Left ventricle myocardium superior (tissue), 1 donor: ENCODE measurements around the gene HDAC6. TPM values are rescaled to one million over a fixed set of nuclear protein-coding genes. Genes with fewer than 3 reads are reported as not detected.
A peak's percentile ranks its signal among the peaks of the same experiment; 100 is the strongest.

Experiments
- ATAC-seq: fragments of 200-7000 bp; cut with Tn5 transposase; one replicate; pipeline ENCODE4 v1.9.1; 2020; ENCODE audit warnings: mild to moderate bottlenecking, moderate library complexity
- DNase-seq: peaks from one replicate; pipeline ENCODE4 v3.0.0-alpha.2; 2020
- intact Hi-C: fragments of 100-400 bp; cut with micrococcal nuclease; formaldehyde crosslinking; loops from one replicate; pipeline ENCODE4 v1.11.0; 2022
- long read RNA-seq: library from polyadenylated mRNA; unstranded; transcript quantifications from one replicate; pipeline ENCODE4 v2.0.0, GENCODE V29; 2021
- total RNA-seq: library from RNA; stranded (reverse); fragmentation: NEBNext Ultra II Directional; extraction: Animal tissue kit (Norgen Biotek cat#: 25700); gene quantifications from one replicate; pipeline ENCODE4 v1.2.1, GENCODE V29; 2021
- donor health status: DM: no; HTN: yes; CAD: no; lungs with severe emphysema.

Gene HDAC6
- 44.4 TPM for total RNA-seq
- long read RNA-seq, full-length matches to known transcripts: 4 of 23 reads
- long read RNA-seq, partial matches to known transcripts: 15 of 23 reads
- long read RNA-seq, other reads (novel, unspliced or antisense): 4 of 23 reads

DNA sequence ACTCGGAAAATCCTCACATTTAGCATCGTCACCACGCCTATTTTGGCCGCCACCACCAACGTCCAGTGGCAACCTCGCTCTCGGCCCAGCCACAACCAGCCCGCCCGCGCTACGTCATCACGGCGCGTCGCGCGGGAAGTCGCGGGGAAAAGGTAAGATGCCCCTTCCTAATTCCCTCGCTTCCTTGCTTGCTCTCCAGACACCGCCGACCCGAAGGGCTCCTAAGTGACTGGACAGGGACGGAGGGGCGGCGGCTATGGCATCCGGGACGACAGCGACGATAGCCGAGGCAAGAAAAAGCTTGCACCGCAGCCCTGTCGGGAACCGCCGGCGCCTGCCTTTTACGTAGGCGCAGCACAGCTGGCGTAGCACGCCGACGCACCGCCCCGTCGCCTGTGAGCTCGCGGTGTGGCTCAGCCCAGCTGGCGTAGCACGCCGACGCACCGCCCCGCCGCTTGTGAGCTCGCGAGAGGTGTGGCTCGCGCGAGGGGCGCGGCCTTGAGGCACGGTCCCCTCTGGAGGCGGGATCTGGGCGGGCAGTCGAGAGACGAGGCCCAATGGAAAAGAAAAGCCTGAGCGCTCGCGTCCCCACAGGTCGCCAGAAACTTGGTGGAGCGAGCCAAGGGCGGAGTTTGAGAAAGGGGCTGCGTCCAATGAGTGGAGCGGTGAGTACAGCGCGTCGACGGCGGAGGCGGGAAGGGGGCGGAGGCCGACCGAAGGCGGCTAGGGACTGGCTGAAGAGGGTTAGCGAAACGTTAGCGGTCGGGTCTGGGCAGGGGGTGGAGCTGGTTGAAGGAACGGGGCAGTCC lies at the start of gene HDAC6:
TSS of gene HDAC6 (plus strand) at position 788 of the 809 bp plus-strand sequence. CDS start 626 bp downstream, outside the sequence.
- DNase-seq (peak; percentile 97), ATAC-seq (peak; percentile 95)
- intact Hi-C loops: no loop called here

DNA sequence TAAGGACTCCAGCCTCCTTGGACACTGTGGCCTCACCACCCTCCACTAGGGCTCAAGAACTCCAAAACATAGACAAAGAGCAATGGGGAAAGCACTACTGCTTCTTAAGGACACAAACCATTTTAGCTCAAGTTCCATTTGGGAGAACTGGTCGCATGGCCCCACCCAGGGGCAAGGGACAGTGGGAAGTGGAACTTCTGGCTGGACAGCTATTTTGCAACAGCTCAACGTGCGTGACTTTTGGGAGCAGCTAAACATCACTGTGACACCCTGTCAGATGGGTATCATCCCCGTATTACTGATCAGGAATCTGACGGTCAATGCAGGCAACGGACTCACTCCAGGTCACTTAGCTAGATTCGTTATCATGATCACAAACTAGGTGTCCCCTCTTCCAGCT lies 49.4 kb upstream of the HDAC6 start:
- ATAC-seq: no peak
- intact Hi-C loops: no loop called here

DNA sequence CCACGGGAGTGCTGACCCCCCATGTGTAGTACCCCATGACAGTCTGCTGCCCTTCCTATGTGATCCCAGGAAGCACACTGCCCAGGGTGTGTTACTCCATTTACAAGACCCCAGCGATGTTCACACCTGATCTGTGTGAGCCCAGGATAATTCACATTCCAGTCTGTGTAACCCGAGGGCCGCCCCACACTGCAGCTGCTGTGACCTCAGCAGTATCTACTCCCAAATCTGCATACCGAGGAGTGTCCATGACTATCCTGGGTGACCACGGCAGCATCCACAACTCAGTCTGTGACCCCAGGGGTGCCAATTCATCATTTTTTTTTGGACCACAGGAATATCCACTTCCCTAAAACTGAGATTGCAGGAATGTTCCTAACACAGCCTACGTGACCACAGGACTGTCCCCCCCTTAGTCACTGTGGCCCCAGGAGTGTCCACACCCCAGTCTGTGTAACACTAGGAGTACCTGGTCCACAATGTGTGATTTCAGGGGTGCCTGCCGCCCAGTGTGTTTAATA lies 48.1 kb upstream of the HDAC6 start:
- DNase-seq (no peak), ATAC-seq (no peak)
- intact Hi-C loops: no loop called here

More for the DNA sequence above, 49.4 kb upstream of the HDAC6 start:
- no peak for DNase-seq

DNA sequence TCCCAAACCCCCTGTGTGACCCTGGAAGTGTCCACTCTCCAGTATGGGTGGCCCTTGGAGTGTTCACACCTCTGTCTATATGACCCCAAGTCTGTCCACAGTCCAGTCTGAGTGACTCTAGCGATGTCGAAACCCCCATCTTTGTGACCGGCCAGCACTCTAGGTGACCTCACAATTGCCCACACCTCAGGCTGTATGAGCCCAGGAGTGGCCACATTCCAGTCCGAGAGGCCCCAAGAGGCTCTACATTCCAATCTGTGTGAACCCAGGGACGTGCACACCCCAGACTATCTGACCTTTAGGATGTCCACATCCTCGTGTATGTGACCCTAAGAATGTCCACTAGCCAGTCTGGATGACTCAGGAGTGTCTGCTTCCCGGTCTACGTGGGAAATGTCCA lies 47.6 kb upstream of the HDAC6 start:
- DNase-seq (no peak), ATAC-seq (no peak)
- intact Hi-C loops: no loop called here

DNA sequence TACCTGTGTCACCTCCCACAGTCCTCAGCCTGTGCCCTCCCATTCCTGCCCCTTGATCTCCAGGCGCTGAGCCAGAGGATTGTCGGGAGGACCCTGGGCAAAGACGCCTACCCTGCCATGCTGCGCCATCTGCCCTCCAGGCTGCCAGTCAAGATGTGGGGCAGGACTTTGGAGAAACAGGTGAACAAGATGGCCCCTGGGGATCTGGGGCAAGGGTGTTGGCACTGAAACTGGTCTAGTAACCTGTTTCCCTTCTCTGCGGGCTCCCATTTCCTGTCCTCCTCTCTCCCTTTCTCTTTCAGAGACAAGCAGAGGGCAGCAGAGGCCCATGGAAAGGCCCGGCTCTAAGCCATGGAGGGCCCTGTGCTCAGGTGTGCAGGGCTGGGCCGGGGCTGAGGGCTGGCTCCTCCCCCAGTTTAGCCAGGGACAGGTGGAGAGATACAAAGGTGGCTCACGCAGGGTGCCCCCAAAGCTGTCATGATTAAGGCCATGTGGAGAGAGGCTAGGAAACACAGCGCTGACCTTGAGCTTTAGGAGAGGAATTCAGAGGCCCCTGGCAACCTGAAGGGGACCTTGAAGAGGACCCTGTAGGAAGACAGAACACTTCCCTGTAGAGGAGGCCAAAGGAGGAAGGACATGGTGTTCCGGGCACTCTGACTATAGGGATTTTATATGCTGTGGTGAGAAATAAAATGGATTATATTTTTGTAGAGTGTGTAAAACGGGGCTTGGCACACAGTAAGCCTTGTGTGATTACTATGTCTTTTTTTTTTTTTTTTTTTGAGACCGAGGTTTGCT lies 40.0 kb upstream of the HDAC6 start, which contains the start of gene GLOD5:
TSS of gene GLOD5 (plus strand) at position 74 of the 798 bp plus-strand sequence. CDS start at position 118, 44 bp downstream.
- DNase-seq (no peak), ATAC-seq (no peak)
- intact Hi-C loops: no loop called here

DNA sequence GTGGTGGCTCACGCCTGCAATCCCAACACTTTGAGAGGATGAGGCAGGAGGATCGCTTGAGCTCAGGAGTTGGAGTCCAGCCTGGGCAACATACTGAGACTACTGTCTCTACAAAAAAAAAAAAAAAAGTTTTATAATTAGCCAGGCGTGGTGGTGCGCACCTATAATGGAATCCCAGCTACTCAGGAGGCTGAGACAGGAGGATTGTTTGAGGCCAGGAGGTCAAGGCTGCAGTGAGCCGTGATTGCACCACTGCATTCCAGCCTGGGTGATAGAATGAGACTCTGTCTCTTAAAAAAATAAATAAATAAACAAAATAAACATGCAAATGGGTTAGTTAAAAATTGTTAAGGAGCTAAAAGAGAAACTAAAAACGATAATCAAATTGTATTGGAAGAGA lies 32.6 kb upstream of the HDAC6 start:
- DNase-seq (no peak), ATAC-seq (no peak)
- intact Hi-C loops: no loop called here

DNA sequence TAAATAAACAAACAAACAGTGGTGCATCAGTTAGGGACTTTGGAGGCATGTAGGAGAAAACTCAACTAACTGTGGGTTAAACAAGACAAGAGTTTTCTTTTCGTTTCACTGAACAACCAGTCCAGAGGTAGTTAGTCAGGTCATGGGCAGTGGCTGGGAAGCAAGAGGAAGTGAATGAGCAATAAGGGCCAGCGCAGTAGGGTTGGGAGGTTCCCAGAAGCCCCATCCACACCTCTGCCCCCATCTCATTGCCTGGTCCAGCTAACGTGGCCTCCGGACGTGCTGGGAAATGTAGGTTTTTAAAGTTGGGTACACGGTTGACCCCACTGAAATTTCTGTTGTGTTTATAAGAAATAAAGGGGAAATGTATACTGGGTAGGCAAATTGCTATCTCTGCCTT lies 31.6 kb upstream of the HDAC6 start:
- no peak for ATAC-seq
- intact Hi-C loops: no loop called here
- no peak for DNase-seq

DNA sequence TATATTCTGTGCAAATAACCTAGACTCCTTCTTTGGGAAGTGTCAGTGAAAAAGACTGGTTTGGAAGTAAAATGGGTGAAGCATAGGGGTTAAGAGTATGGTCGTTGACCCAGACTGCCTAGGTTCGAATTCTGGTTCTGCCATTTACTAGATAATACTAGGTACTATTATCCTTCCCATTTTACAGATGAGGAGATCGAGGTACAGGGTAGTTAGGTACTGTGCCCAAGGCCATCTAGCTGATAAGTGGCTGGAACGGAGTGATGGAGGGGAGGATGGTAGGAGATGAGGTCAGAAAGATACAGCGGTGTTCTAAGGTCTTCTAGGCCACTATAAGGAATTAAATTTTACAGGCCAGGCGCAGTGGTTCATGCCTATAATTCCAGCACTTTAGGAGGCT lies 29.3 kb upstream of the HDAC6 start:
- ATAC-seq: no peak
- no peak for DNase-seq
- intact Hi-C loops: no loop called here

DNA sequence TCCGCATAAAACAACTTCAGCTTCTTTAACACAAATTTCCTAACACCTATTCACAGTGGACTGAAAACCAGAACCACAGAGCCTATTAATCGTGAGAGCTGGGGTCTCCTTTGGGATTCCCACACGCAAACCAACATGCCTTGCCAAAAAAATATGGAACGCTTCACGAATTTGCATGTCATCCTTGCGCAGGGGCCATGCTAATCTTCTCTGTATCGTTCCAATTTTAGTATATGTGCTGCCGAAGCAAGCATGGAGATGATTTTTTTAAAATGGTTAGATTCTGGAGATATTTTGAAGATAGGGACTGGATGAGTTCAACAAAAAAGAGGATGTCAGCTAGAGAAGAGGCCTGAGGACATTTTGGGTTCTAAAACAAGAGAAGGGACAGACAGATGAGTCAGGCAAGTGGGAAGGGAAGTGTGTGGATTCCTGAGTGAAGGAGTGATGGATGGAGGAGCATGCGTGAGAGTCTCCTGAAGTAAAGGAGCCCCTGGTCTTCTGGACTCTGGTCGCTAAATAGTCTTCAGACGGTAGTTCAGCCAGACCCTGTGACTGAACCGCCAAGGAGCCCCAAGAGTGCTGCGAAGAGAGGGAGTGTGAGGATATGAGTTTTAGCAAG lies 24.9 kb upstream of the HDAC6 start:
- DNase-seq: no peak
- no peak for ATAC-seq
- intact Hi-C loops: no loop called here

DNA sequence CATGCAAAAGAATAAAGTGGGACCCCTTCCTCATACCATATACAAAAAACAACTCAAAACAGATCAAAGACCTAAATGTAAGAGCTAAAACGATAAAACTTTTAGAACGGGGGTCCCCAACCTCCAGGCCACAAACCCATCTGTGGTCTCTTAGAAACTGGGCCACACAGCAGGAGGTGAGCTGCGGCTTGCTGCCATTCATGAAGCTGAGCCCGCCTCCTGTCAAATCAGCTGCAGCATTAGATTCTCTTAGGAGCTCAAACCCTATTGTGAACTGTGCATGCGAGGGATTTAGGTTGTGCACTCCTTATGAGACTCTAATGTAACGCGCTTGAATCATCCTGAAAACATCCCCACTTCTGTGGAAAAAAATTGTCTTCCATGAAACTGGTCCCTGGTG lies 22.5 kb upstream of the HDAC6 start:
- ATAC-seq: no peak

DNA sequence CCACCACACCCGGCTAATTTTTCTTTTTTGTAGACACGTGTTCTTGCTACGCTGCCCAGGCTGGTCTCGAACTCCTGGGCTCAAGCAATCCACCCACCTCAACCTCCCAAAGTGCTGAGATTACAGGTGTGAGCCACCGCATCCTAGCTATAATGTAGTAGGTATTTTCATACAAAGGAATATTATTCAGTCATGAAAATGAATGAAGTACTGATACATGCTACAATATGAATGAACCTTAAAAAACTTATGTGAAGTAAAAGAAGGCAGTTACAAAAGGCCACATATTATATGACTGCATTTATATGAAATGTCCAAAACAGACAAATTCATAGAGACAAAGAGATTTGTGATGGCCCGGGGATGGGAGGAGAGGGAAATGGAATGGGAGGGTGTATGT lies 20.2 kb upstream of the HDAC6 start:
- ATAC-seq: no peak
- intact Hi-C loops: no loop called here
- DNase-seq: no peak

More for the DNA sequence above, 22.5 kb upstream of the HDAC6 start:
- no peak for DNase-seq
- intact Hi-C loops: no loop called here

DNA sequence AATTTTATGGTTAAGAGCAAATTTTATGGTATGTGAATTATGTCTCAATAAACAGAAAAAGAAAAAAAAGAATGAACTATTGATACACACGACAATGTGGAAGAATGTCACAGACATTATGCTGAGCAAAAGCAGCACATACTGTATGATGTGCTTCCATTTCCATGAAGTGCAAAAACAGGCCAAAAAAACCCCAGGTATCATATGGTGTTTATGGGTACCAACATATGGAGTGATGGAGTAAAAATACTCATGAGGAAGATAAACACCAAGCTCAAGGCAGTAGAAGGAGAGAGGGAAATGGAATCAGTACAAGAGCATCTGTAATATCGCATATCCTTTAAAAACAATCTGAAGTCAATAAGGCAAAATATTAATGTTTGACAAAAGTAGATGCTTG lies 19.7 kb upstream of the HDAC6 start:
- intact Hi-C loops: no loop called here
- no peak for ATAC-seq

DNA sequence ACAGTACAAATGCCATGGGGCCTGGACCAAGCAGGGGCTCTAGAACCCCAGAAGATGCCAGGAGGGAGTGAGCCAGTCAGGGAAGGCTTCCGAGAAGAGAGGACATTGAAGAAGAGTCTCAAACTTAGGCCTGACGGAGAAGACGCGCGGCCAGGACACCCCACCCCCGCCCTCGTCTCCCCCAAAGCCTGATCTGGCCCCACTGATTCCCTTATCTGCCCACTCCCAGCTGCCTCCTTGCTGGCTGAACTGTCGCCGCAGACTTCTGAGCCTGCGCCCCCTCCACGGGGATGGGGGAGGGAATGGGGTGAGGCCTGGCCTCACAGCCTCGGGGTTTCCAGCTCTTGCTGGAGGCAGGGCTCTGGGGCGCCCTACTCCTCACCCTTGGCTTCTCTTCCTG lies 19.1 kb upstream of the HDAC6 start:
- DNase-seq: no peak
- no peak for ATAC-seq
- intact Hi-C loops: no loop called here

More for the DNA sequence above, 19.7 kb upstream of the HDAC6 start:
- no peak for DNase-seq

DNA sequence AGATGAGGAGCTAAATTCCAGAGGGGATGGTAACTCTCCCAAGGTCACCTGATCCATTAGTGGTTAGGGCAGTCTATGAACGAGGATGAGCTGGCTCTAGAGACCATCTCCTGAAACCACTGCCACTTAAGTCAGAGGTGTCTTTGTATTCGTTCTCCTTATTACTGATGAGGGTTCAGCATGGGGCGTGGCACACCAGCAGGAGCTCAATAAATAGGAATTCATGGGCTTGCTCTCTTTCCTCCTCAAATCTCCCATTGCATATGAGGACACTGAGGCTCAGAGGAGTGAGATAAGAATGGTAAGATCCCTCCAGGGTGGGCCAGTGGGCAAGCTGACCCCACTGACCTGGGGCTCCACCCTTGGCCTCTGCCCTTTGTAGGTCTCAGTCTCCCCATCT lies 17.1 kb upstream of the HDAC6 start:
- DNase-seq: no peak
- intact Hi-C loops: no loop called here
- no peak for ATAC-seq

DNA sequence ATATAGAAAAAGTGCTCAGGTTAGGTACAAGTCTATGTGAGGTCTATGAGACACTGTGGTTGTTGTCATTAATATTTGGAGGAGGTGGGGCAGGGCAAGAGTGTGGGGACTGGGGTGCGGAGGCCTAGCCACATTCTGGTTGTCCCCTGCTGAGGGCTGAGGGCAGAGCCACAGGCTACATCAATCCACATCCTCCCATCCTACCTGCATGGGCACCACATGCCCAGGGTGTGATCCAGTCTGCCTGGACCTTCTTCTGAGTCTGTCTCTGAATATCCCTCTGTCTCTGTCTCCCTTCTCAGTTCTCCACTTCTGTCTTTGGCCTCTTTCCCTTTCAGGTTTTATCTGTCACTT lies 16.7 kb upstream of the HDAC6 start:
- intact Hi-C loops: no loop called here
- no peak for DNase-seq
- no peak for ATAC-seq

DNA sequence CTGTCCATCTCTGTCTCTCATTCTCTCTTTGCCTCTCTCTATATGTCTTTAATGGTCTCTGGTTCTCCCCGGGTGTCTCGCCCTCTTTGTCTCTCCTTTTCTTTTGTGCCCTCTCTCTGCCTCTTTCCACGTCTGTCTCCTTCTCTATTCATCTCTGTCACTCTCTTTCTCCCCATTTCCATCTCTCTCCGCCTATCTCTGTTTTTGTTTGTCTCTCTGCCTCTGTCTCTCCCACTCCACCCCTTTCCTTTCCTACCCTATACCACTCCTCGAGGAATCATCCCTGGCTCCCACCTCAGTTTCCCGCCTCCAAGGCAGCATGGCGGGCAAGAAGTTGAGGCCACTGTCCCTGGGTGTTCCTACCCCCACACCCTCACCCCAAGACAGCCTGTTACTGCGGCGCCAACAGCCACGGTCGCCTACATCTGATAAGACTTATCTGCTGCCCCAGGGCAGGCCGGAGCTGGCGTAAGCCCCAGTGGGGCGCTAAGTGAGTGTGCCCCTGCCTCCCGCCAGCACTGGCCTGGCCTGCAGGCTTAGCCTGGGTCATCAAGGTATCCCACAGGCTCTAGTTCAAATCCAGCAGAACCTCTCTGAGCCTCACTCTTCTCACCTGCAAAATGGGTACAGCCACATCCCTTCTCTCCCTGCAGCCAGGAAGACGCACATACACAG lies 16.2 kb upstream of the HDAC6 start:
- DNase-seq (no peak), ATAC-seq (no peak)
- intact Hi-C loops: no loop called here

DNA sequence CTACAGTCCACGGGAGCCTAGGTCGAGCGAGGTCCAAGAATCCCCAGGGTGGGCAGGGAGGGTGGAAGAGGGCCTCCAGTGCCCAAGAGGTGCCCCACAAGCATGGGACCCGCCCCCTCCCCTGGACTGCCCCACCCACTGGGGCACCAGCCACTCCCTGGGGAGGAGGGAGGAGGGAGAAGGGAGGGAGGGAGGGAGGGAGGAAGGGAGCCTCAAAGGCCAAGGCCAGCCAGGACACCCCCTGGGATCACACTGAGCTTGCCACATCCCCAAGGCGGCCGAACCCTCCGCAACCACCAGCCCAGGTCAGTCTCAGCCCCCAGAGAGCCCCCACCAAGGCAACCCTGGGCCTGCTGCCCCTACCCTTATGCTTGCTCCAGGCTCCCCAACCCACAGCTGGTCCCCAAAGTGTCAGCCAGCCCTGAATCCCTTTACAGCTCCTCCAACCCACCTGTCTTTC lies 15.5 kb upstream of the HDAC6 start, which contains the start of gene GATA1:
TSS of gene GATA1 (plus strand) at position 250 of the 460 bp plus-strand sequence. CDS start 4,520 bp downstream, outside the sequence.
- DNase-seq (no peak), ATAC-seq (no peak)
- intact Hi-C loops: no loop called here

DNA sequence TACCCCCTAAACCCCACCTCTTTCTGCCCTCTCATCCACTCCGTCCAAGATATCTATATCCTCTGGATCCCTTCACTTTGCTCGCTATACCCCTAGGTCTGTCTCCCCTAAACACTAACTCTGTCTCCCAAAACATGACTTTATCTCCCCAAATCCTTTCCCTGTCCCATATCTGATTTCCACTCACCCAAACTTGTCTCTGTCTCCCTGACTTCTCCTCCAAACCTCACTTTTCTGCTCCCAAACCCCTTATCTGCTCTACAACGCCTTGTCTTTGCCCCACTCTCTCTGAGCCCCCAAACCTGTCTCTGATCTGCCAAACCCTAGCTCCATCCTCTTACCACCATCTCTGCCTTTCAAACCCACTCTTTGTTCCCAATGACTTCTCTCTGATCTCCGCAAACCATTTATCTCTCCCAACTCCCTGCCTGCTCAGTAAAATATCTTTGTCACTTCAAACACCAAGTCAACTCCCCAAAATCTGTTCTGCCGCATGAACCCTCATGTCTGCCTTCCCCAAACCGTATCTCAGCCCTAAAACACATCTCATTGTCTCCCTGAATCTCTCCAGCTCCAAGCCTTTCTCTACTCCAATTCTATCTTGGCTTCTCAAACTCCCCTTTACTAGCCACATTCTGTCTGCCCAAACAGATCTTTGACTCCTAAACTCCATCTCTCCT lies 14.9 kb upstream of the HDAC6 start:
- DNase-seq (no peak), ATAC-seq (no peak)
- intact Hi-C loops: no loop called here
